ENCODE data around the gene BCL11A. TPM values are rescaled to one million over a fixed set of nuclear protein-coding genes. Genes with fewer than 3 reads are reported as not detected.

Gene BCL11A
- total RNA-seq, 1 donor from 2014 or later, result 2.2 TPM

GRCh38 chr2:60445684-60446179 lies 107.7 kb downstream of the BCL11A start:
- Mint-ChIP-seq H3K4me3 (no peak overlapping the region), H3K36me3 (ENCODE audit: low read depth) (no peaks in the 10 kb centered on the region), H3K9me3 (no peaks in the 10 kb centered on the region), H3K27me3 (ENCODE audit: low read depth) (no peaks in the 10 kb centered on the region), H3K27ac (ENCODE audit: unreplicated experiment) (no peak overlapping the region), H3K4me1 (peaks cover 8% of the 10 kb centered on the region)
- no peak for TF ChIP-seq CTCF (conservative IDR thresholded peaks at IDR 0.05)
- no peak for DNase-seq (ENCODE audit: low read depth, low spot score)

DNA sequence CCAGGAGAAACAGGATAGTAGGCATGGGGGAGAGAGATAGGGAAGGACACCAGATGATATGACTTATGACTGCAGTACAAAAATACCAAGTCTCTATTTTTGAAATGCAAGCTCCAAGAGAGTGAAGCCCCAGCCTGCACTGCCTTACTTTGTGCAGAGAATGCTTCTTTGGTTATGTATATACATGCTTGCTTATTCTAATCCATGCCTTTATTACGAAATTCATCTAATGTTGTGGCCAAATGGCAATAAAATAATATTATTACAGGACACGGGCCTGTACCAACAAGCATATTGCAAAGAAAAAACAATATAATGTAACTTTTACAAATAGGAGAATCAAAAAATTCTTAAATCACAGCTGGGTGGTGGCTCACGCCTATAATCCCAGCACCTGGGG lies 110.8 kb downstream of the BCL11A start:
- H3K9me3 Mint-ChIP-seq, result no peaks in the 10 kb centered on the region
- H3K4me1 Mint-ChIP-seq, result peaks cover 11% of the 10 kb centered on the region
- H3K27me3 Mint-ChIP-seq (ENCODE audit: low read depth), result no peaks in the 10 kb centered on the region
- DNase-seq (ENCODE audit: low read depth, low spot score), result no peak
- TF ChIP-seq CTCF (conservative IDR thresholded peaks at IDR 0.05), result no peak
- H3K36me3 Mint-ChIP-seq (ENCODE audit: low read depth), result no peaks in the 10 kb centered on the region
- no peak overlapping the region for H3K4me3 Mint-ChIP-seq
- no peak overlapping the region for H3K27ac Mint-ChIP-seq (ENCODE audit: unreplicated experiment)

GRCh38 chr2:60441800-60442199 lies 111.7 kb downstream of the BCL11A start:
- H3K4me1 Mint-ChIP-seq, result peaks cover 13% of the 10 kb centered on the region
- no peaks in the 10 kb centered on the region for H3K9me3 Mint-ChIP-seq
- no peaks in the 10 kb centered on the region for H3K36me3 Mint-ChIP-seq (ENCODE audit: low read depth)
- no peak for DNase-seq (ENCODE audit: low read depth, low spot score)
- H3K27ac Mint-ChIP-seq (ENCODE audit: unreplicated experiment), result no peak overlapping the region
- H3K4me3 Mint-ChIP-seq, result no peak overlapping the region
- TF ChIP-seq CTCF (conservative IDR thresholded peaks at IDR 0.05), result no peak
- no peaks in the 10 kb centered on the region for H3K27me3 Mint-ChIP-seq (ENCODE audit: low read depth)

GRCh38 chr2:60440767-60441163 lies 112.7 kb downstream of the BCL11A start:
- no peak overlapping the region for H3K27ac Mint-ChIP-seq (ENCODE audit: unreplicated experiment)
- no peaks in the 10 kb centered on the region for H3K36me3 Mint-ChIP-seq (ENCODE audit: low read depth)
- no peak for DNase-seq (ENCODE audit: low read depth, low spot score)
- no peaks in the 10 kb centered on the region for H3K27me3 Mint-ChIP-seq (ENCODE audit: low read depth)
- H3K4me3 Mint-ChIP-seq, result no peak overlapping the region
- H3K9me3 Mint-ChIP-seq, result no peaks in the 10 kb centered on the region
- TF ChIP-seq CTCF (conservative IDR thresholded peaks at IDR 0.05), result no peak
- H3K4me1 Mint-ChIP-seq, result peaks cover 11% of the 10 kb centered on the region

DNA sequence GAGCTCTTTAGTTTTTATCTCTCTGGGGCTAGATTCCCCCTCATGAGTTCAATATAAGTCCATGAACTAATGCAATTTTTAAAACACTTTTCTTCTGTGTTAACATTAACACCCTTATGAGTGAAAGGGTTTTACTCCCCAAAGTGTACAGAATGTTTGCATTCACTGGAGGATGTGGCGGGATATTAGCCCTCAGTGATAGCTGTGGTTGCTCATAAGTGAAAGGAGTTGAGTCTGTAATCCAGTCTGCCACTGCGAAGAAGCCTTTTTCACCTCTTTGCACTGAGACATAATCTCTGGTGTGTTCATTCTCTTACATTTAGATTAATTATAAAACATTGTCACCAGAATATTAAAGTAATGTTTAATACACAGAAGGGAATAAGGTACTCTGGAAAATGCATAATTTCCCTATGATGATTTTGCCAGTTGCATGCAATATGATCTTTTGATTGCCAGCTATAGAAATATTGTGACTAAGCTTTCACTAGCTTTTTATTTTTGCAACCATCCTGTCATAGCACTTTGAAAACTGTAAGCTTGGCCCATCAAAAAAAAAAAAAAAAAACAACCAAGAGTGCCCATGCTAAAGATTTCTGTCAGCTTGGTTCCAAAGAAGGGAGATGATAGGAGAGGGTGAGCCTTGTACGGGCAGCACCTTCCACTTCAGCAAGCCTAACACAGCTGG lies 113.2 kb downstream of the BCL11A start:
- peaks cover 11% of the 10 kb centered on the region for H3K4me1 Mint-ChIP-seq

More for the DNA sequence above, 113.2 kb downstream of the BCL11A start:
- no peak for DNase-seq (ENCODE audit: low read depth, low spot score)
- TF ChIP-seq CTCF (conservative IDR thresholded peaks at IDR 0.05), result no peak
- Mint-ChIP-seq H3K9me3 (no peaks in the 10 kb centered on the region), H3K4me3 (no peak overlapping the region), H3K27me3 (ENCODE audit: low read depth) (no peaks in the 10 kb centered on the region), H3K27ac (ENCODE audit: unreplicated experiment) (no peak overlapping the region), H3K36me3 (ENCODE audit: low read depth) (no peaks in the 10 kb centered on the region)

Data from neural crest cell (in vitro differentiated cells).